IMR-90 (cell line): ENCODE measurements around the gene PPP1R2. TPM values are rescaled to one million over a fixed set of nuclear protein-coding genes. Genes with fewer than 3 reads are reported as not detected.

Source experiments
- ATAC-seq: fragments of 200-7000 bp; cut with Tn5 transposase; 2 replicates; pipeline ENCODE4 v1.9.1; 2020; ENCODE audit warnings: low read depth, mild to moderate bottlenecking, moderate library complexity
- BruUV-seq: library from RNA; stranded (reverse); fragments of 400-500 nt; replicated peaks from 2 replicates; lab custom pipeline; 2021; lab: Mats Ljungman, UMichigan
- CTCF ChIA-PET: fragments of 300-600 bp; formaldehyde crosslinking; extraction: SDS; loops from one replicate; lab custom pipeline; 2021; ENCODE audit warnings: antibody characterized with exemption; lab: Yijun Ruan, JAX
- POLR2A ChIA-PET: fragments of 300-600 bp; sonication (Branson Sonifier 250); formaldehyde crosslinking; loops from one replicate; lab custom pipeline; 2022; ENCODE audit warnings: antibody characterized with exemption; ENCODE audit not compliant: unreplicated experiment; lab: Charles Lee
- DNase-seq: peaks from one replicate; pipeline ENCODE4 v3.0.0; 2013
- H2AFZ ChIP-seq: replicated peaks from 2 replicates; pipeline ENCODE3; 2013; ENCODE audit warnings: low read length, mild to moderate bottlenecking; ENCODE audit not compliant: poor library complexity
- H2AK5ac ChIP-seq: 2 replicates; pipeline ENCODE4 v1.6.1; 2013; ENCODE audit warnings: low read depth, low read length, inconsistent platforms
- H2AK9ac ChIP-seq: replicated peaks from 2 replicates; pipeline ENCODE3; 2013; ENCODE audit warnings: mild to moderate bottlenecking, low read depth, low read length, moderate library complexity; ENCODE audit not compliant: poor library complexity
- H2BK120ac ChIP-seq: 2 replicates; pipeline ENCODE4 v1.6.1; 2013; ENCODE audit warnings: low read depth, low read length, inconsistent platforms
- H2BK15ac ChIP-seq: 3 replicates; pipeline ENCODE4 v1.6.1; 2013; ENCODE audit warnings: low read depth, low read length, inconsistent platforms
- H2BK20ac ChIP-seq: 2 replicates; pipeline ENCODE4 v1.6.1; 2013; ENCODE audit warnings: low read depth, mild to moderate bottlenecking, inconsistent platforms, low read length, moderate library complexity
- H2BK5ac ChIP-seq: 2 replicates; pipeline ENCODE4 v1.6.1; 2013; ENCODE audit warnings: mild to moderate bottlenecking, low read depth, low read length, inconsistent platforms; ENCODE audit not compliant: poor library complexity, severe bottlenecking
- H3K14ac ChIP-seq: replicated peaks from 2 replicates; pipeline ENCODE4 v1.6.1; 2013; ENCODE audit warnings: low read depth, low read length, inconsistent platforms
- H3K18ac ChIP-seq: 2 replicates; pipeline ENCODE4 v1.6.1; 2013; ENCODE audit warnings: low read depth, low read length, control low read depth
- H3K23ac ChIP-seq: 2 replicates; pipeline ENCODE4 v1.6.1; 2013; ENCODE audit warnings: low read depth, low read length, inconsistent platforms
- H3K27ac ChIP-seq: 2 replicates; pipeline ENCODE4 v1.5.1; 2013; ENCODE audit warnings: mild to moderate bottlenecking, control low read depth, low read length; ENCODE audit not compliant: insufficient read depth
- H3K27me3 ChIP-seq: 2 replicates; pipeline ENCODE4 v1.6.1; 2013; ENCODE audit warnings: low read length; ENCODE audit not compliant: control insufficient read depth, insufficient read depth
- H3K36me3 ChIP-seq: 2 replicates; pipeline ENCODE4 v1.6.1; 2013; ENCODE audit warnings: low read length, mixed read lengths; ENCODE audit not compliant: control insufficient read depth, insufficient read depth
- H3K4ac ChIP-seq: 2 replicates; pipeline ENCODE4 v1.6.1; 2013; ENCODE audit warnings: low read depth, low read length, inconsistent platforms
- H3K4me1 ChIP-seq: 2 replicates; pipeline ENCODE4 v1.6.1; 2013; ENCODE audit warnings: low read length, mixed read lengths; ENCODE audit not compliant: control insufficient read depth, insufficient read depth
- H3K4me2 ChIP-seq: 2 replicates; pipeline ENCODE4 v1.6.1; 2013; ENCODE audit warnings: low read depth, mild to moderate bottlenecking, control low read depth, low read length, moderate library complexity
- H3K4me3 ChIP-seq: 2 replicates; pipeline ENCODE4 v1.5.1; 2013; ENCODE audit warnings: low read depth, mild to moderate bottlenecking, control low read depth, low read length, moderate library complexity; ENCODE audit not compliant: insufficient read depth
- H3K56ac ChIP-seq: 2 replicates; pipeline ENCODE4 v1.6.1; 2013; ENCODE audit warnings: low read length, inconsistent platforms; ENCODE audit not compliant: insufficient read depth; ENCODE audit errors: extremely low read depth
- H3K79me1 ChIP-seq, 2 experiments: 2 replicates each; pipeline ENCODE4 v1.6.1; 2013; ENCODE audit warnings: low read length in 2 of 2, inconsistent platforms in 1 of 2, low read depth in 1 of 2
- H3K9ac ChIP-seq: 2 replicates; pipeline ENCODE4 v1.6.1; 2013; ENCODE audit warnings: low read depth, low read length, control low read depth
- H3K9me1 ChIP-seq: 2 replicates; pipeline ENCODE4 v1.6.1; 2013; ENCODE audit warnings: low read length, inconsistent platforms; ENCODE audit not compliant: insufficient read depth
- H3K9me3 ChIP-seq: 2 replicates; pipeline ENCODE4 v1.6.1; 2013; ENCODE audit warnings: low read length; ENCODE audit not compliant: control insufficient read depth, insufficient read depth
- H4K20me1 ChIP-seq: 2 replicates; pipeline ENCODE4 v1.6.1; 2013; ENCODE audit warnings: low read length, inconsistent platforms; ENCODE audit not compliant: insufficient read depth
- H4K5ac ChIP-seq: 2 replicates; pipeline ENCODE4 v1.6.1; 2013; ENCODE audit warnings: mild to moderate bottlenecking, low read depth, low read length, control low read depth
- H4K8ac ChIP-seq, 2 experiments: 2 replicates each; pipeline ENCODE4 v1.6.1; 2013; ENCODE audit warnings: low read depth in 2 of 2, low read length in 2 of 2, control low read depth in 1 of 2, inconsistent platforms in 1 of 2
- H4K91ac ChIP-seq: 2 replicates; pipeline ENCODE4 v1.6.1; 2013; ENCODE audit warnings: low read depth, low read length, inconsistent platforms; ENCODE audit not compliant: insufficient read depth
- CEBPB ChIP-seq: IDR thresholded peaks from 2 replicates; pipeline ENCODE4 v1.6.1; 2012; ENCODE audit warnings: low read depth, low read length, improper control_type of control experiment
- CHD1 ChIP-seq: IDR thresholded peaks from 2 replicates; pipeline ENCODE4 v1.6.1; 2012; ENCODE audit warnings: low read depth, low read length, improper control_type of control experiment
- WGBS, 2 experiments: methylation state at CpG; one replicate each; pipeline versions ENCODE4 v1.1.5 to v1.1.7; 2013; ENCODE audit warnings: missing lambda C conversion rate in 2 of 2; ENCODE audit not compliant: insufficient read length in 1 of 2; ENCODE audit errors: extremely low coverage in 2 of 2; 5-methylcytosine and 5-hydroxymethylcytosine counted together
- dilution Hi-C: fragments of 300-500 bp; cut with HindIII; formaldehyde crosslinking; loops from one replicate; pipeline ENCODE4 v1.14.3; 2018; ENCODE audit warnings: low sequenced_read_pairs; ENCODE audit not compliant: unreplicated experiment
- in situ Hi-C: fragments of 300-500 bp; cut with MboI; formaldehyde crosslinking; loops from 3 replicates; pipeline ENCODE4 v1.14.3; 2019; ENCODE audit warnings: low sequenced_read_pairs, inconsistent platforms, mixed read lengths
- intact Hi-C: fragments of 100-400 bp; cut with micrococcal nuclease; formaldehyde crosslinking; loops from 2 replicates; pipeline ENCODE4 v1.10.0; 2022
- polyA plus RNA-seq, 3 experiments: library from polyadenylated mRNA; depleted of rRNA; stranded (reverse); fragments of >200 nt; gene quantifications; 2 replicates each; pipeline ENCODE4 v1.2.3, GENCODE V29; 2012; ENCODE audit warnings: low replicate concordance in 1 of 3
- total RNA-seq: library from RNA; depleted of rRNA; stranded (reverse); fragments of >200 nt; gene quantifications from 2 replicates; pipeline ENCODE4 v1.2.3, GENCODE V29; 2012

Gene PPP1R2
- total and polyA plus RNA-seq, 2 of the 4 experiments (the other 2 are of a cell fraction) = 9.2 to 36.0 TPM

DNA sequence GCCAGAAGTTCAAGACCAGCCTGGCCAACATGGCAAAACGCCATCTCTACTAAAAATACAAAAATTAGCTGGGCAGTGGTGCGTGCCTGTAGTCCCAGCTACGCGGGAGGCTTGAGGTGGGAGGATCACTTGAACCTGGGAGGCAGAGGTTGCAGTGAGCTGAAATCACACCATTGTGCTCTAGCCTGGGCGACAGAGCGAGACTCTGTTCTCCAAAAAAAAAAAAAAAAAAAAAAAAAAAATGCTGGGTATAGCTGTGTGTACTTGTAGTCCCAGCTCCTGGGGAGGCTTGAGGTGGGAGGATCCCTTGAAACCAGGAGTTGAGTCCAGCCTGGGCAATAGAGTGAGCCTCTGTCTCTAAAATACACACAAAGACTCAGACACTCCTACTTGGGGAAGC lies 32.0 kb downstream of the PPP1R2 start:
- Histone ChIP-seq H3K27ac (no peak overlapping the region), H3K4ac (no peak overlapping the region), H3K23ac (no peak overlapping the region), H2BK20ac (no peak overlapping the region), H3K27me3 (no peaks in the 10 kb centered on the region), H2AK5ac (no peak overlapping the region), H2BK5ac (no peak overlapping the region), H3K4me2 (no peak overlapping the region), H2BK120ac (no peak overlapping the region), H3K14ac (no peak overlapping the region), H3K56ac (no peak overlapping the region), H2BK15ac (no peak overlapping the region), H3K4me1 (no peaks in the 10 kb centered on the region), H4K5ac (no peak overlapping the region), H3K4me3 (no peak overlapping the region), H2AFZ (no peak overlapping the region), H3K18ac (no peak overlapping the region), H4K8ac (no peak overlapping the region), H3K9me1 (0 out of 2 replicates have a peak, but pooled peaks cover 4% of the 10 kb centered on the region), H3K79me1 (no peaks in the 10 kb centered on the region; a peak in 1 of 4 replicates), H3K9ac (no peak overlapping the region), H4K20me1 (no peaks in the 10 kb centered on the region), H3K36me3 (peaks cover 8% of the 10 kb centered on the region), H3K9me3 (no peaks in the 10 kb centered on the region), H2AK9ac (no peak overlapping the region), H4K91ac (no peak overlapping the region)
- TF ChIP-seq CHD1 (no peak), CEBPB (no peak)
- POLR2A ChIA-PET = no interaction called here
- CTCF ChIA-PET = interaction anchor here (0.7 to 1.1 kb wide), 2 partner anchors 11 to 240 kb away, joined by 3 to 5 read pairs; partner anchors contain the start of gene XXYLT1
- dilution Hi-C loops = no loop called here
- ATAC-seq = no peak
- intact Hi-C loops = no loop called here
- no CpG with 5 or more reads among the region's 6 CpGs for WGBS, 2 experiments
- no peak for DNase-seq
- in situ Hi-C loops = loop anchor here (10.0 kb wide), 1 partner anchor 46 kb away; no protein-coding TSS in a partner anchor
- BruUV-seq = no TSS peak
